ENCODE results near the gene SNAPC2. TPM values are rescaled to one million over a fixed set of nuclear protein-coding genes. Genes with fewer than 3 reads are reported as not detected.

SNAPC2 gene
- total RNA-seq, 1 donor from 2014 or later: 15.2 TPM

DNA sequence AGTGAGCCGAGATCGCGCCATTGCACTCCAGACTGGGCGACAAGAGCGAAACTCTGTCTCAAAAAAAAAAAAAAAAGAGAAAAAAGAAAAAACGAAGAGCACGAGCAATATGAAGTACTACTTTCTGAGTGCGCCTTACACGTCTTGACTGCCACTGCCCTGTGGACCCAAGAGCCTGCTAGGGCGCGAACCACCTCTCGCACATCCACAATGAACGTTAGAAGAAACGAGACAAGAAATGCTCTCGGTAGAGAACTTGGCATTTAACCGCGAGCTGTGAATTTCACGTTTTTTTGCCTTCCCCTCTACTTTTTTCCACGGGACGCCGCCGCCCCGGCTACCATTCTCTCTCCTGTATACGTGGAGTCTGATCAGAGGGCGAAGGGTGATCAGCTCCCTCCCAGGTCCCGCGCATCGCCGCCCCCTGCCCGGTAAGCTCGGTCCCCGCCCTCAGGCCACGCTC, 22.9 kb downstream of the SNAPC2 start:
- peaks cover 32% of the 10 kb centered on the region for H3K79me2 ChIP-seq (ENCODE audit: insufficient read depth, low read length)
- peak overlapping the region; percentile 87 for H3K4me3 ChIP-seq (ENCODE audit: insufficient read depth, low read depth, low read length)

DNA sequence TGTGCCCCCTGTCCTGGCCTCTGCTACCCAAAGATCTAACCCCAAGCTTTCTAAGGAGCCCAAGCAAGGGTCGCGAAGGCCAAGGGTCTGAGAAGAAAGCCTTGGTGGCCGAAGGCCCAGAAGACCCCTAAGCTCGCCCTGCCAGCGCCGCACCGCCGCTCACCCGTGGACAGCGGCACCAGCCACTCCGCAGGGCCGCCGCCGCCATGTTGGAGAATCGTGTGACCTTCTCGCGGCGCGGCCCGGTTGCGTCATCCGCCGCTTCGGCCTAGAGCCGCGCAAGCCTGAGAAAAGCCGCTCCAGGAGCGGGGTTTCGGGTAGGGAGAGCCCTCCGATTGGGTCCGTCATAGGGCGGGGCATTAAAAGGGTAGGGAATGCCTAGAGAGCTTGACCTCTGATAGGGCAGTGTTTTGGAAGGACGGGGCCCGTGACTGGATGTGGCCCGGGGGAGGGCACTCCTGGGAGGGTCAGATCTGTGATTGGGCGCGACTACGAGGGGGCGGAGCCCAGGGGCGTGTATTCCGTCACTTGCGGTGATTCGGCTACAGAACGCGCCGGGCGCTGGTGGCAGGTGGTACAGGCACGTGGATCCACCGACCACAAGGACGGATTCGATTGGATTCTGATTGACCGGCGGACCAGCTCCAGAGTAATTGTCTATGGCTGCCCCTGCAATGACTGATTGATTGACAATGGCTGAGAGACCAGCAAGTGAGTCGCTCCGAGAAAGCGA, 23.5 kb downstream of the SNAPC2 start, which contains the start of gene TIMM44:
Gene TIMM44 (minus strand): TSS at position 223 of the 733 bp plus-strand sequence. CDS start 15 bp downstream, at position 208.
- Mint-ChIP-seq H3K4me1 (ENCODE audit: low read depth, unreplicated experiment) (peaks cover 5% of the 10 kb centered on the region), H3K36me3 (ENCODE audit: low read depth, unreplicated experiment) (peaks cover 8% of the 10 kb centered on the region), H3K27ac (ENCODE audit: unreplicated experiment) (peak within 1 kb of the TSS; percentile 98), H3K27me3 (ENCODE audit: low read depth, unreplicated experiment) (no peaks in the 10 kb centered on the region), H3K4me3 (ENCODE audit: unreplicated experiment) (peak within 1 kb of the TSS; percentile 95), H3K9me3 (ENCODE audit: unreplicated experiment) (peaks cover 3% of the 10 kb centered on the region)
- peaks cover 17% of the 10 kb centered on the region for H4K20me1 ChIP-seq (ENCODE audit: insufficient read depth, low read length)
- peak within 1 kb of the TSS; percentile 98 for H3K4me2 ChIP-seq (ENCODE audit: low read length)
- H3K9me3 ChIP-seq (ENCODE audit: insufficient read depth, low read depth, low read length): no peaks in the 10 kb centered on the region
- H3K27ac ChIP-seq (ENCODE audit: low read depth, low read length): peak within 1 kb of the TSS; percentile 95
- DNase-seq (ENCODE audit: low read depth) (peak; percentile 99), FAIRE-seq (peak; percentile 76)
- peaks cover 32% of the 10 kb centered on the region for H3K79me2 ChIP-seq (ENCODE audit: insufficient read depth, low read length)
- H3K4me1 ChIP-seq (ENCODE audit: insufficient read depth, low read length): peaks cover 13% of the 10 kb centered on the region
- H3K9ac ChIP-seq (ENCODE audit: low read length): peak within 1 kb of the TSS; percentile 96
- H3K27me3 ChIP-seq (ENCODE audit: insufficient read depth, low read length): no peaks in the 10 kb centered on the region
- peak within 1 kb of the TSS; percentile 87 for H3K4me3 ChIP-seq (ENCODE audit: insufficient read depth, low read depth, low read length)
- peak within 1 kb of the TSS; percentile 83 for H2AFZ ChIP-seq (ENCODE audit: low read depth, low read length)
- peaks cover 10% of the 10 kb centered on the region for H3K36me3 ChIP-seq (ENCODE audit: insufficient read depth, low read length)
- TF ChIP-seq EZH2 (IDR thresholded peaks at IDR 0.05; ENCODE audit: insufficient read depth, low read length): no peak
- TF ChIP-seq CTCF (IDR thresholded peaks at IDR 0.05; ENCODE audit: insufficient read depth, low read depth, low read length): no peak

More for the DNA sequence above, 22.9 kb downstream of the SNAPC2 start:
- Mint-ChIP-seq H3K36me3 (ENCODE audit: low read depth, unreplicated experiment) (peaks cover 6% of the 10 kb centered on the region), H3K9me3 (ENCODE audit: unreplicated experiment) (peaks cover 3% of the 10 kb centered on the region), H3K4me3 (ENCODE audit: unreplicated experiment) (peak overlapping the region; percentile 95), H3K27me3 (ENCODE audit: low read depth, unreplicated experiment) (no peaks in the 10 kb centered on the region), H3K4me1 (ENCODE audit: low read depth, unreplicated experiment) (peaks cover 5% of the 10 kb centered on the region), H3K27ac (ENCODE audit: unreplicated experiment) (peak overlapping the region; percentile 98)
- no peaks in the 10 kb centered on the region for H3K27me3 ChIP-seq (ENCODE audit: insufficient read depth, low read length)
- H2AFZ ChIP-seq (ENCODE audit: low read depth, low read length): peak overlapping the region; percentile 83
- peak overlapping the region; percentile 95 for H3K27ac ChIP-seq (ENCODE audit: low read depth, low read length)
- FAIRE-seq (no peak), DNase-seq (ENCODE audit: low read depth) (no peak)
- no peak for TF ChIP-seq EZH2 (IDR thresholded peaks at IDR 0.05; ENCODE audit: insufficient read depth, low read length)
- no peak for TF ChIP-seq CTCF (IDR thresholded peaks at IDR 0.05; ENCODE audit: insufficient read depth, low read depth, low read length)
- H3K4me2 ChIP-seq (ENCODE audit: low read length): peak overlapping the region; percentile 98
- peaks cover 13% of the 10 kb centered on the region for H3K4me1 ChIP-seq (ENCODE audit: insufficient read depth, low read length)
- H4K20me1 ChIP-seq (ENCODE audit: insufficient read depth, low read length): peaks cover 17% of the 10 kb centered on the region
- H3K9me3 ChIP-seq (ENCODE audit: insufficient read depth, low read depth, low read length): no peaks in the 10 kb centered on the region
- H3K36me3 ChIP-seq (ENCODE audit: insufficient read depth, low read length): peaks cover 12% of the 10 kb centered on the region
- H3K9ac ChIP-seq (ENCODE audit: low read length): peak overlapping the region; percentile 96

All from astrocyte (in vitro differentiated cells and primary cell).